ENCODE data around the gene PACS1.
"Not testable (repeated sequence)": the region's sequence is repeated elsewhere in the genome, so short reads cannot be mapped to it uniquely, and the experiment has no call there.

PACS1 gene

GRCh38 chr11:66243782-66244535 is 173.9 kb downstream of the PACS1 start:
- H3K27ac Mint-ChIP-seq = peak overlapping the region; percentile 87
- no peaks in the 10 kb centered on the region for H3K4me1 Mint-ChIP-seq (ENCODE audit: low read depth)
- no peak for DNase-seq

GRCh38 chr11:66247295-66247694 is 177.2 kb downstream of the PACS1 start:
- H3K36me3 Mint-ChIP-seq (ENCODE audit: low read depth) = peaks cover 43% of the 10 kb centered on the region
- DNase-seq = no peak
- H3K4me1 Mint-ChIP-seq (ENCODE audit: low read depth) = no peaks in the 10 kb centered on the region
- no peaks in the 10 kb centered on the region for H3K9me3 Mint-ChIP-seq
- H3K4me3 Mint-ChIP-seq = no peak overlapping the region
- no peaks in the 10 kb centered on the region for H3K27me3 Mint-ChIP-seq
- H3K27ac Mint-ChIP-seq = peak overlapping the region; percentile 39

More at GRCh38 chr11:66243782-66244535, 173.9 kb downstream of the PACS1 start:
- no peak overlapping the region for H3K4me3 Mint-ChIP-seq
- H3K36me3 Mint-ChIP-seq (ENCODE audit: low read depth) = peaks cover 65% of the 10 kb centered on the region
- H3K9me3 Mint-ChIP-seq = no peaks in the 10 kb centered on the region
- H3K27me3 Mint-ChIP-seq = no peaks in the 10 kb centered on the region

- Mint-ChIP-seq H3K4me1 (ENCODE audit: low read depth) (no peaks in the 10 kb centered on the region), H3K9me3 (no peaks in the 10 kb centered on the region), H3K27me3 (no peaks in the 10 kb centered on the region), H3K27ac (peak overlapping the region; percentile 18), H3K36me3 (ENCODE audit: low read depth) (peaks cover 38% of the 10 kb centered on the region), H3K4me3 (no peak overlapping the region)
- no peak for DNase-seq
Measured at GRCh38 chr11:66247801-66248200, 177.7 kb downstream of the PACS1 start.

- H3K9me3 Mint-ChIP-seq = no peaks in the 10 kb centered on the region
- H3K36me3 Mint-ChIP-seq (ENCODE audit: low read depth) = peaks cover 30% of the 10 kb centered on the region
- no peak overlapping the region for H3K4me3 Mint-ChIP-seq
- no peak for DNase-seq
- no peaks in the 10 kb centered on the region for H3K27me3 Mint-ChIP-seq
- no peaks in the 10 kb centered on the region for H3K4me1 Mint-ChIP-seq (ENCODE audit: low read depth)
- peak overlapping the region; percentile 28 for H3K27ac Mint-ChIP-seq
Measured at GRCh38 chr11:66248903-66249302, 178.8 kb downstream of the PACS1 start.

- no peaks in the 10 kb centered on the region for H3K9me3 Mint-ChIP-seq
- H3K27ac Mint-ChIP-seq = peak overlapping the region; percentile 9
- H3K36me3 Mint-ChIP-seq (ENCODE audit: low read depth) = peaks cover 20% of the 10 kb centered on the region
- no peak overlapping the region for H3K4me3 Mint-ChIP-seq
- peaks cover 12% of the 10 kb centered on the region for H3K4me1 Mint-ChIP-seq (ENCODE audit: low read depth)
- DNase-seq = no peak
- H3K27me3 Mint-ChIP-seq = no peaks in the 10 kb centered on the region
Measured at GRCh38 chr11:66251809-66252208, 181.7 kb downstream of the PACS1 start.

GRCh38 chr11:66253081-66253480 is 183.0 kb downstream of the PACS1 start:
- not testable (repeated sequence) for H3K9me3 Mint-ChIP-seq, H3K27me3 Mint-ChIP-seq, DNase-seq, H3K4me3 Mint-ChIP-seq
- Mint-ChIP-seq H3K36me3 (ENCODE audit: low read depth) (peaks cover 21% of the 10 kb centered on the region), H3K4me1 (ENCODE audit: low read depth) (peaks cover 15% of the 10 kb centered on the region), H3K27ac (peak overlapping the region; percentile 58)

- H3K27ac Mint-ChIP-seq = peak overlapping the region; percentile 99
- no peaks in the 10 kb centered on the region for H3K27me3 Mint-ChIP-seq
- H3K9me3 Mint-ChIP-seq = no peaks in the 10 kb centered on the region
- peak overlapping the region; percentile 94 for H3K4me3 Mint-ChIP-seq
- H3K4me1 Mint-ChIP-seq (ENCODE audit: low read depth) = peaks cover 34% of the 10 kb centered on the region
- H3K36me3 Mint-ChIP-seq (ENCODE audit: low read depth) = peaks cover 61% of the 10 kb centered on the region
- DNase-seq = no peak
Measured at GRCh38 chr11:66258473-66258893, 188.4 kb downstream of the PACS1 start.

GRCh38 chr11:66259225-66259624 is 189.2 kb downstream of the PACS1 start:
- Mint-ChIP-seq H3K36me3 (ENCODE audit: low read depth) (peaks cover 66% of the 10 kb centered on the region), H3K4me3 (peak overlapping the region; percentile 94), H3K9me3 (no peaks in the 10 kb centered on the region), H3K27me3 (no peaks in the 10 kb centered on the region), H3K4me1 (ENCODE audit: low read depth) (peaks cover 34% of the 10 kb centered on the region), H3K27ac (peak overlapping the region; percentile 99)
- no peak for DNase-seq

GRCh38 chr11:66259956-66260355 is 189.9 kb downstream of the PACS1 start:
- DNase-seq = no peak
- Mint-ChIP-seq H3K9me3 (no peaks in the 10 kb centered on the region), H3K4me1 (ENCODE audit: low read depth) (peaks cover 34% of the 10 kb centered on the region), H3K27ac (peak overlapping the region; percentile 99), H3K36me3 (ENCODE audit: low read depth) (peaks cover 74% of the 10 kb centered on the region), H3K4me3 (peak overlapping the region; percentile 94), H3K27me3 (no peaks in the 10 kb centered on the region)

GRCh38 chr11:66261578-66261977 is 191.5 kb downstream of the PACS1 start:
- Mint-ChIP-seq H3K36me3 (ENCODE audit: low read depth) (peaks cover 87% of the 10 kb centered on the region), H3K27ac (peak overlapping the region; percentile 6), H3K9me3 (no peaks in the 10 kb centered on the region), H3K27me3 (no peaks in the 10 kb centered on the region), H3K4me1 (ENCODE audit: low read depth) (peaks cover 25% of the 10 kb centered on the region), H3K4me3 (no peak overlapping the region)
- DNase-seq = no peak

- peaks cover 25% of the 10 kb centered on the region for H3K4me1 Mint-ChIP-seq (ENCODE audit: low read depth)
- no peak for DNase-seq
- H3K9me3 Mint-ChIP-seq = no peaks in the 10 kb centered on the region
- no peak overlapping the region for H3K4me3 Mint-ChIP-seq
- H3K27me3 Mint-ChIP-seq = no peaks in the 10 kb centered on the region
- no peak overlapping the region for H3K27ac Mint-ChIP-seq
- peaks cover 88% of the 10 kb centered on the region for H3K36me3 Mint-ChIP-seq (ENCODE audit: low read depth)
Measured at GRCh38 chr11:66262191-66262590, 192.1 kb downstream of the PACS1 start.

GRCh38 chr11:66262696-66263095 is 192.6 kb downstream of the PACS1 start:
- peaks cover 28% of the 10 kb centered on the region for H3K4me1 Mint-ChIP-seq (ENCODE audit: low read depth)
- no peaks in the 10 kb centered on the region for H3K9me3 Mint-ChIP-seq
- no peak for DNase-seq
- H3K27ac Mint-ChIP-seq = no peak overlapping the region
- peaks cover 88% of the 10 kb centered on the region for H3K36me3 Mint-ChIP-seq (ENCODE audit: low read depth)
- H3K27me3 Mint-ChIP-seq = no peaks in the 10 kb centered on the region
- no peak overlapping the region for H3K4me3 Mint-ChIP-seq

GRCh38 chr11:66263231-66263630 is 193.2 kb downstream of the PACS1 start:
- Mint-ChIP-seq H3K4me1 (ENCODE audit: low read depth) (peaks cover 33% of the 10 kb centered on the region), H3K4me3 (no peak overlapping the region), H3K27me3 (no peaks in the 10 kb centered on the region), H3K9me3 (no peaks in the 10 kb centered on the region), H3K36me3 (ENCODE audit: low read depth) (peaks cover 92% of the 10 kb centered on the region), H3K27ac (no peak overlapping the region)
- no peak for DNase-seq

- Mint-ChIP-seq H3K27ac (no peak overlapping the region), H3K36me3 (ENCODE audit: low read depth) (peaks cover 88% of the 10 kb centered on the region), H3K27me3 (no peaks in the 10 kb centered on the region), H3K9me3 (no peaks in the 10 kb centered on the region), H3K4me3 (no peak overlapping the region), H3K4me1 (ENCODE audit: low read depth) (peaks cover 29% of the 10 kb centered on the region)
- no peak for DNase-seq
Measured at GRCh38 chr11:66263785-66264184, 193.7 kb downstream of the PACS1 start.

GRCh38 chr11:66264383-66264782 is 194.3 kb downstream of the PACS1 start:
- Mint-ChIP-seq H3K27ac (no peak overlapping the region), H3K4me1 (ENCODE audit: low read depth) (peaks cover 27% of the 10 kb centered on the region), H3K4me3 (no peak overlapping the region), H3K36me3 (ENCODE audit: low read depth) (peaks cover 88% of the 10 kb centered on the region), H3K27me3 (no peaks in the 10 kb centered on the region), H3K9me3 (no peaks in the 10 kb centered on the region)
- no peak for DNase-seq

Data from activated T-cell treated with anti-CD3 and anti-CD28 coated beads, Interleukin-2, amount 50 U/mL, for 24 hours (primary cell).